Suprapubic skin (tissue), 4 donors: ENCODE data around the gene MRPL3. TPM values are rescaled to one million over a fixed set of nuclear protein-coding genes. Genes with fewer than 3 reads are reported as not detected.

ENCODE experiments used
- DNase-seq, 2 donors: peaks; one replicate each; pipeline ENCODE4 v3.0.0-alpha.2; 2019; ENCODE audit warnings: low spot score in 2 of 2
- H3K27ac ChIP-seq: fragments of 200-600 bp; sonication (generic); one replicate; pipeline ENCODE4 v1.5.1; 2019
- H3K27me3 ChIP-seq: fragments of 200-600 bp; sonication (generic); one replicate; pipeline ENCODE4 v1.5.1; 2019
- H3K36me3 ChIP-seq: fragments of 200-600 bp; sonication (generic); one replicate; pipeline ENCODE4 v1.5.1; 2019
- H3K4me1 ChIP-seq: fragments of 200-600 bp; sonication (generic); one replicate; pipeline ENCODE4 v1.5.1; 2019
- H3K4me3 ChIP-seq: fragments of 200-600 bp; sonication (generic); one replicate; pipeline ENCODE4 v1.5.1; 2019; ENCODE audit warnings: mild to moderate bottlenecking
- H3K9me3 ChIP-seq: fragments of 200-600 bp; sonication (generic); one replicate; pipeline ENCODE4 v1.5.1; 2019
- CTCF ChIP-seq, 2 donors: fragments of 200-600 bp in 1 of 2; fragments of 450-650 bp in 1 of 2; sonication (generic) in 1 of 2; IDR thresholded peaks; one replicate each; pipeline ENCODE4 v1.5.1; 2016 to 2019; ENCODE audit warnings: antibody characterized with exemption in 2 of 2, mild to moderate bottlenecking in 1 of 2, moderate library complexity in 1 of 2
- EP300 ChIP-seq: sonication (generic); formaldehyde crosslinking; IDR thresholded peaks from one replicate; pipeline ENCODE4 v1.6.1; 2017; ENCODE audit warnings: antibody characterized with exemption
- POLR2A ChIP-seq, 2 donors: fragments of 450-650 bp; IDR thresholded peaks; one replicate each; pipeline ENCODE4 v1.6.1; 2017; ENCODE audit warnings: antibody characterized with exemption in 2 of 2, mild to moderate bottlenecking in 2 of 2, moderate library complexity in 2 of 2
- POLR2AphosphoS5 ChIP-seq, 3 donors: sonication (generic); formaldehyde crosslinking; IDR thresholded peaks; one replicate each; pipeline ENCODE4 v1.6.1; 2017; ENCODE audit warnings: antibody characterized with exemption in 3 of 3
- WGBS: methylation state at CpG from one replicate; pipeline ENCODE4 v1.1.5; 2018; 5-methylcytosine and 5-hydroxymethylcytosine counted together
- total RNA-seq, 4 donors: library from RNA; depleted of rRNA; stranded (reverse); fragments of >200 nt; gene quantifications; one replicate each; pipeline ENCODE4 v1.1.0, GENCODE V29; 2016

Gene MRPL3
- total RNA-seq, 4 donors from 2014 or later = 55.4 to 71.9 (median 67.8) TPM

DNA sequence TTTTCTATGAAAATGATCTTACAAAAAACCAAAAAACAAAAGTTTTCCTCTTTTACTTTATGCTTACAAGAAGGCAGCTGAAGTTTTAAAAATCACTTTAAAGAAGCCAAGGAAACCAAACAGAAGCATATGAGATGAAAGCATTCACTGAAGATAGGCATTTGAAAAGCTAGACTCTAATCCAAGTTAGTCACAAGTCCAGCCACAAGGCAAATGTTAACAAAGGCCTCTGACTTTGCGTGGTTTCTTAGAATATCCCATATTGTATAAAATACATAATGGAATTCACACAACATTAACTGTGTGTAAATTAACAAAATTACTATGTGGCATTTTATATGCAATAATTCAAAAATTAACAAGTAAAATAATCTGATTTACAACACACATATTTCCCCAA, 17.7 kb downstream of the MRPL3 start:
- Histone ChIP-seq H3K4me3 (no peak overlapping the region), H3K9me3 (no peaks in the 10 kb centered on the region), H3K36me3 (peaks cover 27% of the 10 kb centered on the region), H3K27ac (no peak overlapping the region), H3K27me3 (no peaks in the 10 kb centered on the region), H3K4me1 (no peaks in the 10 kb centered on the region)
- DNase-seq = no peak
- TF ChIP-seq POLR2A (IDR thresholded peaks at IDR 0.05) (no peak), EP300 (no peak), POLR2AphosphoS5 (IDR thresholded peaks at IDR 0.05) (no peak), CTCF (IDR thresholded peaks at IDR 0.05) (no peak)
- WGBS = 93% methylated on average over 1 of the region's 1 CpG

GRCh38 chr3:131484496-131485111, 18.2 kb downstream of the MRPL3 start:
- 78% methylated on average over 4 of the region's 4 CpGs for WGBS
- peaks cover 22% of the 10 kb centered on the region for H3K36me3 ChIP-seq
- TF ChIP-seq POLR2AphosphoS5 (IDR thresholded peaks at IDR 0.05) (no peak), EP300 (no peak), POLR2A (IDR thresholded peaks at IDR 0.05) (no peak), CTCF (IDR thresholded peaks at IDR 0.05) (no peak)

DNA sequence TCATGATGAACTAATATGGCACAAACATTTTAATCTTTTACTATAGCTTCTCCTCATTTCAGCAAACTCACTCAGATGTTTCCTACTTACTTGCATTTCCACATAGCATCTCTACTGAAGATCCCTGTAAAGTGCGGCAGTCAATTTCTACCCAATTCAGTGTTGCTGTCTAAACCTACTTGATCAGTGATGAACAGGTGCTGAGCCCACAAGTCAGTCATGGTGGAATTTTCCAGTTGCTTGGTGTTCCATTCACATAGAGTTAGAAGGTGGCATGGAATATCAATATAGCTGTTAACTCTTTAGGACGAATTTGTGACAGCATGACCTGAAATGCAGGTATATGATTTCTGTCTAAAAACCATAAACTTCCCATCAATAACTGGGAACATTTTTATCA, 22.7 kb downstream of the MRPL3 start:
- Histone ChIP-seq H3K9me3 (no peaks in the 10 kb centered on the region), H3K4me1 (no peaks in the 10 kb centered on the region), H3K4me3 (no peak overlapping the region), H3K36me3 (peaks cover 7% of the 10 kb centered on the region), H3K27ac (no peak overlapping the region), H3K27me3 (no peaks in the 10 kb centered on the region)
- TF ChIP-seq POLR2A (IDR thresholded peaks at IDR 0.05) (no peak), POLR2AphosphoS5 (IDR thresholded peaks at IDR 0.05) (no peak), CTCF (IDR thresholded peaks at IDR 0.05) (no peak), EP300 (no peak)
- 98% methylated on average over 2 of the region's 2 CpGs for WGBS
- no peak for DNase-seq

More at GRCh38 chr3:131484496-131485111, 18.2 kb downstream of the MRPL3 start:
- Histone ChIP-seq H3K4me1 (no peaks in the 10 kb centered on the region), H3K27me3 (no peaks in the 10 kb centered on the region), H3K9me3 (no peaks in the 10 kb centered on the region), H3K4me3 (no peak overlapping the region), H3K27ac (no peak overlapping the region)
- no peak for DNase-seq

GRCh38 chr3:131477813-131478212, 25.0 kb downstream of the MRPL3 start:
- Histone ChIP-seq H3K36me3 (peaks cover 7% of the 10 kb centered on the region), H3K4me1 (no peaks in the 10 kb centered on the region), H3K9me3 (no peaks in the 10 kb centered on the region), H3K27ac (no peak overlapping the region), H3K4me3 (no peak overlapping the region), H3K27me3 (no peaks in the 10 kb centered on the region)
- no peak for DNase-seq
- 84% methylated on average over 3 of the region's 3 CpGs for WGBS
- TF ChIP-seq EP300 (no peak), POLR2AphosphoS5 (IDR thresholded peaks at IDR 0.05) (no peak)

GRCh38 chr3:131474115-131474514, 28.7 kb downstream of the MRPL3 start:
- no peak for TF ChIP-seq POLR2AphosphoS5 (IDR thresholded peaks at IDR 0.05)
- no peak for TF ChIP-seq POLR2A (IDR thresholded peaks at IDR 0.05)
- TF ChIP-seq CTCF (IDR thresholded peaks at IDR 0.05) = no peak
- TF ChIP-seq EP300 = no peak

GRCh38 chr3:131470377-131470776, 32.4 kb downstream of the MRPL3 start:
- no peak for DNase-seq
- Histone ChIP-seq H3K27me3 (no peaks in the 10 kb centered on the region), H3K27ac (no peak overlapping the region), H3K36me3 (peaks cover 55% of the 10 kb centered on the region), H3K9me3 (no peaks in the 10 kb centered on the region), H3K4me1 (no peaks in the 10 kb centered on the region), H3K4me3 (no peak overlapping the region)
- no peak for TF ChIP-seq POLR2A (IDR thresholded peaks at IDR 0.05)
- no peak for TF ChIP-seq POLR2AphosphoS5 (IDR thresholded peaks at IDR 0.05)
- TF ChIP-seq EP300 = no peak
- no peak for TF ChIP-seq CTCF (IDR thresholded peaks at IDR 0.05)
- WGBS = 93% methylated on average over 2 of the region's 2 CpGs

More at GRCh38 chr3:131474115-131474514, 28.7 kb downstream of the MRPL3 start:
- Histone ChIP-seq H3K9me3 (no peaks in the 10 kb centered on the region), H3K4me3 (no peak overlapping the region), H3K27ac (no peak overlapping the region), H3K36me3 (peaks cover 27% of the 10 kb centered on the region), H3K27me3 (no peaks in the 10 kb centered on the region), H3K4me1 (no peaks in the 10 kb centered on the region)
- no peak for DNase-seq
